ENCODE data around the gene CYSRT1.

CYSRT1 gene

DNA sequence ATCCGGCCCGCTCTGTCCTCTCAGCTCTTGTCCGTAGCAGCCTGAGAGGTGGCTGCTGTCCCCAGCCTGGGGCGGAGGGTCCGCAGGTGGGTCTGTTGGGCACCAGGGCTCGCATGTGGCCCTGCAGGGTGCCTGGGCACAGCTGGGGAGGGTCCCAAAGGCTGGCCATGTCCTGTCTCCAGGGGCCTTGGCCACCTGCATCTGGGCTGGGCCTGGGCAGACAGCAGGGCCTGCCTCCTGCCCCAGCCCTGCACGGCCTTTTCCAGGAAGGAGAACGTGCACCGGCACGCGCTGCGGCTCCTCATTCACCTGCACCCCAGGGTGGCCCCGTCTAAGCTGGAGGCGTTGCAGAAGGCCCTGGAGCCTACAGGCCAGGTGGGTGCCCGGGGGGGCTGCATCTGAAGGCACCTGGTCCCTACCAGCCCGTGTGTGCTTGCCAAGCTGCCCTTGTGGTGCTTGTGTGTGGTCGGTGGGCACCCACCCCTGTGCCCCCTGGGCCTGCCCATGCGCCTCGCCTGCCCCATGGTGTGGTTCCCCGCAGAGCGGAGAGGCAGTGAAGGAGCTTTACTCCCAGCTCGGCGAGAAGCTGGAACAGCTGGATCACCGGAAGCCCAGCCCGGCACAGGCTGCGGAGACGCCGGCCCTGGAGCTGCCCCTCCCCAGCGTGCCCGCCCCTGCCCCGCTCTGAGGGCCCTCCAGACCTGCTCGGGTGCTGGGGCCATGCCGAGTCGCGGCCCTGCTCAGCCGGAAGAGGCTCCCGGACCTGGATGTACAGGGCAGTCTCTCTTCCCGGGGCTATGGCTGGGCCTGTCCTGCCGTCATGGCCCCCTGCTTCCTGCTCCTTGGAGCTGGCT is 47.5 kb downstream of the CYSRT1 start:
- no peak for DNase-seq (ENCODE audit: low read depth)

- no peak for DNase-seq (ENCODE audit: low read depth)
Measured at GRCh38 chr9:137273095-137273490, 48.1 kb downstream of the CYSRT1 start.

DNA sequence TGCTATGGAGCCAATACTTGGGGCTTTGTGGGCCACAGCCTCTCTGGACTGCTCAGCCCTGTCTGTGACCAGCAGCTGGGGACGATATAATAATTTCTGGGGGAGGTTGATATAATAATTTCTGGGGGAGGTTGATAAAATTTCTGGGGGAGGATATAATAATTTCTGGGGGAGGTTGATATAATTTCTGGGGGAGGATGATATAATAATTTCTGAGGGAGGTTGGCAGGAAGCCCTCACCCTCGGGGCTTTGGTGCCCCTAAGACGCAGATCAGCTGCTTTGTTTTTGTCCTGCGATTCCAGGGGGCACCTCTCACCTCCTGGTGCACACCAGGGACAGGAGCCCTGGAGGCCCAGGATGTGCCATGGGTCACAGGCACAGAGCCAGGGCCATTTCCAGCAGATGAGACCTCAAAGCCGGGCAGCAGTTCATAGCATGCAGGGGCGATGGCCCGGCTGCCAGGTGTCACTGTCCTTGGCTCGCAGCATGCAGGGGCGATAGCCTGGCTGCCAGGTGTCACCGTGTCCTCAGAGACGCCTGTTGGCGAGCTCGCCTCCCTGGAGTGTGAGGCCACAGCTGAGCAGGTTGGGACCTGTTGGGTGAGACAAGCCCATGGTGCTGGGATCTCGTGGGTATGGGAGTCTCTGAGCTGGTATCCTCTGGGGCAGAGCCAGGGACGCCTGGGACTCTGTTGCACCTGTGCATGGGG is 48.8 kb downstream of the CYSRT1 start:
- no peak for DNase-seq (ENCODE audit: low read depth)

DNA sequence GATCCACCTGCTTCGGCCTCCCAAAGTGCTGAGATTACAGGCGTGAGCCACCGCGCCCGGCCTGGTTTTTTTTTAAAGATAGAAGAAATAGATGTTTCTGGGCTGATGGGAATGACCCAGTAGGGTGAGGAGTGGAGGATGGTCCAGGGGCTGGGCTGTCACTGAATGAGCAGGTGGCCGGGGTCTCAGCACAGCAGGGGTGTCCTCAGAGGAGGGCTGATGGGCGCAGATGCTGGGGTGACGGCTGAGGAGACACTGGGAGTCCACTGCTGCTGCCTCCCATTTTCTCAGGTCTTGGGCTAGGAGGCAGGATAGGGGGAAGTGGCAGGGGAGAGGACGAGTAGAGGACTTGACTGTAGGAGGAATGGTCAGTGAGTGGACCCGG is 50.2 kb downstream of the CYSRT1 start:
- DNase-seq (ENCODE audit: low read depth) = no peak
